A549 treated with RU486 at 1 μM for 4 hours (cell line): ENCODE measurements around the gene CHST4. TPM values are rescaled to one million over a fixed set of nuclear protein-coding genes. Genes with fewer than 3 reads are reported as not detected.

Experiments used
- total RNA-seq: library from RNA; stranded (reverse); fragments of 200-300 nt; extraction: Qiagen RNA extraction; gene quantifications from 5 replicates; pipeline ENCODE4 v1.2.3, GENCODE V29; 2022; ENCODE audit warnings: low read depth

CHST4 gene
- 0.05 to 0.08 TPM in 2 of 5 replicates, not detected in the others for total RNA-seq

DNA sequence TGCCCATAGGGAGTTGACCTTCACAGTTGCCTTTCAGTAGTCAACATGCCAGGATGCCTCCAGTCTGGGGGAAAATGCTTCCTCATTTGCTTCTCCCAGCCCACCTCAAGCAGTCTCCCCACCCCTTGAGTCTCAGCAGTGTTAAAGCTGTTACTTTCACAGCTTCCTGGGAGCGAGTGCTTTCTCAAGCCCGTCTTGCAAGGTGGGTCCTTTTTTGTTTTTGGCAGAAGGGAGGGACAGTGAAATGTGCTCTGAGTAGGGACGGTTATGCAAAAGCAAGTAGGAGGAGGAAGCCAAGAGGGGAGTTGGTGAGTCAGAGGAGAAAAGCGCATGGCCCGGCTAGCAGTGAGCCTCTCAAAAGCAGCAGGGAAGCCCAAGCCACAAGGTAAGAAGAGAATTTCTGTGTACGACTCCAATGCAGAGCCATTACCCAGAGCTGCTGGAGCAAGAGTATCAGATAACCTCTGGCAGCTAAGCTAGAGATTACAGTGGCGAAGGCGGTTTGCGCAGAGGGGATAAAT lies at the start of gene CHST4:
Gene CHST4, plus strand, starts transcription at position 316 of the 521 bp plus-strand sequence. CDS start 10,252 bp downstream, outside the sequence.

DNA sequence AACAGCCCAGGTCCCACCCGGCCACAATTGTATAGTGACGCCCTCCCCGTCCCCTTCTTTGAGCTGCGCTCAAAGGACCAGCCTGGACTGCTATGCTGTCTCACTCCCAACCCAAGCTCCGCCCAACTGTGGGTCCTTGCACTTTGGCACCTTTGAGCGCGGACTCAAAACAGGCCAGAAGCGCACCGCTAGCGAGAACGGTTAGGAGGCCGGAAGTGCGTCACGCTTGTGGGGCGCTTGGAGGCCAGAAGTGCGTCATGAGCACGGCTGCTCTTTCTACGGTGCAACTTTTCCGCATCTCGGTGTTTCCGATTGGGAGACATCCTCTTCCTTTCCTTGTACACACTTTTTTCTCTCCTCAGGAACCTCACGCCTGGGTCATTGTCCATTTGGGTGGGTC lies 37.1 kb upstream of the CHST4 start, which contains the start of gene ZNF19:
Gene ZNF19, minus strand, starts transcription at position 203 of the 400 bp plus-strand sequence. CDS start 7,210 bp downstream, outside the sequence.

DNA sequence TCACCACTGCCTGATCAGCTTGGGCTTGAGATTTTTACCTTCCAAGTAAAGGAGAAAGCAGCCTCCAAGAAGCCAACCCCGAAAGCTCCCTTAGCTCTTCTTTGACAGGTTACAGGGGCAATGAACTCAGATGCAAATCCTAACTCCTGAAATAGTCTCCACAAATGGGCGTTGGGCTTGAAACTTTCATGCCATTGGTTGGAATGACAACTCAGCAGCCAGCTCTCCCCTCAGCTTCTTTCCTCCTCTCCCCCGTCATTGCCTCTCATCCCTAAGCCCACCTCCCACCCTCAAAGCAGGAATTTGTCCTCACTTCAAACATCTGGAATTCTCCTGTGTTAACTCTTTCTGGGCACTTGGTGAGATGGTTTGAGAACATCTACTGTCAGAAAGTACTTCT lies 50.7 kb downstream of the CHST4 start, which contains the start of gene TAT:
Gene TAT, minus strand, starts transcription at position 122 of the 400 bp plus-strand sequence. CDS start 677 bp downstream, outside the sequence.

Other genes starting within 250 kb of the CHST4 start
- 5.2 to 14.7 TPM (median 13.6 TPM) in 5 replicates for gene CMTR2, start 237.0 kb upstream of the CHST4 start, total RNA-seq
- 6.7 to 9.8 TPM (median 7.3 TPM) in 5 replicates for gene CALB2, start 167.7 kb upstream of the CHST4 start, total RNA-seq
- not detected in 5 replicates for gene TLE7, start 84.4 kb upstream of the CHST4 start, total RNA-seq
- 4.5 to 8.2 TPM (median 5.1 TPM) in 5 replicates for gene ZNF23, start 64.2 kb upstream of the CHST4 start, total RNA-seq
- 1.6 to 3.9 TPM (median 1.8 TPM) in 5 replicates for gene ZNF19, start 37.1 kb upstream of the CHST4 start, total RNA-seq
- gene TAT, start 50.7 kb downstream of the CHST4 start, total RNA-seq: 0.03 to 0.06 TPM in 2 of 5 replicates, not detected in the others
- 0.20 to 0.61 TPM (median 0.22 TPM) in 5 replicates for gene MARVELD3, start 99.8 kb downstream of the CHST4 start, total RNA-seq
- 6.4 to 10.8 TPM (median 9.6 TPM) in 5 replicates for gene PHLPP2, start 198.3 kb downstream of the CHST4 start, total RNA-seq